OCI-LY3 (cell line): Measurements from ENCODE around the gene CDK5R1.

Experiments
- H2AFZ ChIP-seq: fragments of 200-600, 300-600 bp; shearing (Covaris generic); 2 replicates; pipeline ENCODE4 v1.6.0; 2014; ENCODE audit warnings: antibody characterized with exemption, low read depth, low read length
- H3K27ac ChIP-seq: fragments of 200-600, 300-600 bp; sonication (generic); 2 replicates; pipeline ENCODE4 v1.5.1; 2014; ENCODE audit warnings: mild to moderate bottlenecking, low read length, moderate library complexity, mixed read lengths
- H3K27me3 ChIP-seq: fragments of 200-600, 300-600 bp; sonication (generic); 2 replicates; pipeline ENCODE4 v1.6.1; 2014; ENCODE audit warnings: low read depth, low read length, mixed read lengths
- H3K36me3 ChIP-seq: fragments of 200-600, 300-600 bp; sonication (generic); replicated peaks from 2 replicates; pipeline ENCODE3; 2014; ENCODE audit warnings: low read depth, low read length, mixed read lengths
- H3K4me1 ChIP-seq: fragments of 300-600, 200-600 bp; sonication (generic); 2 replicates; pipeline ENCODE4 v1.6.1; 2014; ENCODE audit warnings: low read length, mixed read lengths
- H3K4me2 ChIP-seq: fragments of 200-600, 300-600 bp; sonication (generic); 2 replicates; pipeline ENCODE4 v1.6.1; 2014; ENCODE audit warnings: low read length, mixed read lengths
- H3K4me3 ChIP-seq: fragments of 300-600, 200-600 bp; sonication (generic); 2 replicates; pipeline ENCODE4 v1.5.1; 2014; ENCODE audit warnings: antibody characterized with exemption, mild to moderate bottlenecking, low read length, moderate library complexity
- H3K79me2 ChIP-seq: fragments of 300-600, 200-600 bp; shearing (Covaris generic); 2 replicates; pipeline ENCODE4 v1.6.1; 2014; ENCODE audit warnings: mild to moderate bottlenecking, low read length, mixed read lengths
- H3K9ac ChIP-seq: fragments of 300-600, 200-600 bp; shearing (Covaris generic); 2 replicates; pipeline ENCODE4 v1.6.0; 2014; ENCODE audit warnings: mild to moderate bottlenecking, low read length, moderate library complexity
- H3K9me3 ChIP-seq: fragments of 200-600, 300-600 bp; shearing (Covaris generic); 2 replicates; pipeline ENCODE4 v1.6.1; 2014; ENCODE audit warnings: low read length, mixed read lengths; ENCODE audit not compliant: insufficient read depth
- H4K20me1 ChIP-seq: fragments of 200-600, 300-600 bp; sonication (generic); 2 replicates; pipeline ENCODE4 v1.6.1; 2016; ENCODE audit warnings: low read length, mixed read lengths; ENCODE audit not compliant: insufficient read depth
- EZH2phosphoT487 ChIP-seq: fragments of 200-600 bp; shearing (Covaris generic); IDR thresholded peaks from 2 replicates; pipeline ENCODE4 v1.6.1; 2018; ENCODE audit warnings: antibody characterized with exemption, mixed run types, low read depth
- TF ChIP-seq, protein P1 (sequence below): fragments of 200-600, 300-600 bp; sonication (generic); IDR thresholded peaks from 2 replicates; pipeline ENCODE4 v1.5.1; 2014; ENCODE audit warnings: antibody characterized with exemption, low read length, low read depth

CDK5R1 gene

DNA sequence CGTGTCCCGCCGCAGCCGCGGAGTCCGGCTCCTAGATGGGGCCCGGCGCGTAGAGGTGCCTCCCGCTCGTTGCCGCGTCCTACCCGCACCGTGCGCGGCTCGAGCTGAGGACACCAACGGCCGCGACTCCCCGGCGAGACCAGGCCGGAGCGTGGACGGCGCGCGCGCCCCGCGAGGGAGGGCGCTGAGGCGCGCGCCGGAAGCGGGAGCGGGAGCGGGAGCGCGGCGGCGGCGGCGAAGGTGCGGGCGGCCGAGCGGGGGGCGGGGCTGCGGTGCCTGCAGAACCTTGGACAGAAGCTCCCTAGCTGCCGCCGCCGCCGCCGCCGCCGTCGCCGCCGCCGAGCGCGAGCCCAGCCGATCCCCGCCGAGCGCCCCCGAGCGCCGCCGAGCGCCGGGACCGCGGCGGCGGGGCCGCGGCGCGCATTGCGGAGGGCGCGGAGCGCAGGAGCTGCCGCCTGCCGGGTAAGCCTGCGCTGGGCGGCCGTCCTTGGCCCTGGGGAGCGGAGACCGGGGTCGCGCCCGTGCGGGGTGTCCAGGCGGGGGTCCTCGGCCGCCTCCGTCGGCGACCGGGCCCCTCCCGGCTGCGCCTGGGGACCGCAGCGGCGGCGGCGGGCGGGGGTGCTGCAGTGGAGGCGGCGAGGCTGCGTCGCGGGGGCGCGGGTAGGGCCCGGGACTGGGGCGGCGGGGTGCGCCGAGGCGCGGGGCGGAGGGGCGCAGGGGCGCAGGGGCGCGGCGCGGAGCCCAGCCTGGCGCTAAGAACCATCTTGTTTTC is at the start of gene CDK5R1:
TSS of gene CDK5R1 (plus strand) at position 293 of the 772 bp plus-strand sequence. CDS start 628 bp downstream, outside the sequence.
- peaks cover 33% of the 10 kb centered on the region for H3K4me1 ChIP-seq
- H3K27me3 ChIP-seq, result no peaks in the 10 kb centered on the region
- no peak within 1 kb of the TSS; the same call in 1 of the 2 replicates for H2AFZ ChIP-seq
- H3K79me2 ChIP-seq, result peaks cover 15% of the 10 kb centered on the region; the same call in 1 of the 2 replicates
- peaks cover 25% of the 10 kb centered on the region for H3K36me3 ChIP-seq
- H3K27ac ChIP-seq, result no peak within 1 kb of the TSS
- no peaks in the 10 kb centered on the region for H3K9me3 ChIP-seq
- peaks cover 23% of the 10 kb centered on the region for H4K20me1 ChIP-seq
- H3K9ac ChIP-seq, result peak within 1 kb of the TSS; percentile 70
- H3K4me2 ChIP-seq, result peak within 1 kb of the TSS; percentile 97
- TF ChIP-seq, protein P1, sequence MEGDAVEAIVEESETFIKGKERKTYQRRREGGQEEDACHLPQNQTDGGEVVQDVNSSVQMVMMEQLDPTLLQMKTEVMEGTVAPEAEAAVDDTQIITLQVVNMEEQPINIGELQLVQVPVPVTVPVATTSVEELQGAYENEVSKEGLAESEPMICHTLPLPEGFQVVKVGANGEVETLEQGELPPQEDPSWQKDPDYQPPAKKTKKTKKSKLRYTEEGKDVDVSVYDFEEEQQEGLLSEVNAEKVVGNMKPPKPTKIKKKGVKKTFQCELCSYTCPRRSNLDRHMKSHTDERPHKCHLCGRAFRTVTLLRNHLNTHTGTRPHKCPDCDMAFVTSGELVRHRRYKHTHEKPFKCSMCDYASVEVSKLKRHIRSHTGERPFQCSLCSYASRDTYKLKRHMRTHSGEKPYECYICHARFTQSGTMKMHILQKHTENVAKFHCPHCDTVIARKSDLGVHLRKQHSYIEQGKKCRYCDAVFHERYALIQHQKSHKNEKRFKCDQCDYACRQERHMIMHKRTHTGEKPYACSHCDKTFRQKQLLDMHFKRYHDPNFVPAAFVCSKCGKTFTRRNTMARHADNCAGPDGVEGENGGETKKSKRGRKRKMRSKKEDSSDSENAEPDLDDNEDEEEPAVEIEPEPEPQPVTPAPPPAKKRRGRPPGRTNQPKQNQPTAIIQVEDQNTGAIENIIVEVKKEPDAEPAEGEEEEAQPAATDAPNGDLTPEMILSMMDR, result no peak
- no peak for TF ChIP-seq EZH2phosphoT487
- H3K4me3 ChIP-seq, result peak within 1 kb of the TSS; percentile 98

DNA sequence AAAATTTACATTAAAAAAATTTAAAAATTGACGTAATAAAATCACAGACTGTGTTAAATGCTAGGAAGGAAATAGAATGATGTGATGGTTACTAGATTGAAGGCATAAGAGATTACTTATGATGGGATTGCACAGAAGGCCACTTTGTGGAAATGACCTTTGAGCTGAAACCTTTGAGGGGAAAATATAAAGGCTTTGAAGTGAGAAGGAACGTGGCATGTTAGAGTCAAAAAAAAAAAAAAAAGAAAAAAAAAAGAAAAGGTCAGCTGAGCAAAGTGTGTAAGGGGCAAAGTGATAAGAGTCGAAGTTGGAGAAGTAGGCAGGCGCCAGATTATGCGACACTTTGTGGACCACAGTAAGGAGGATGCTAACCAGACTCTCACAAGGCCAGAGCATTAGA is 46.1 kb upstream of the CDK5R1 start:
- Histone ChIP-seq H3K9ac (no peak overlapping the region), H3K4me3 (no peak overlapping the region), H4K20me1 (peaks cover 4% of the 10 kb centered on the region; the same call in 1 of the 2 replicates), H3K79me2 (peaks cover 14% of the 10 kb centered on the region), H3K9me3 (no peaks in the 10 kb centered on the region), H3K27ac (no peak overlapping the region), H3K4me1 (peaks cover 3% of the 10 kb centered on the region), H3K36me3 (no peaks in the 10 kb centered on the region), H3K27me3 (peaks cover 14% of the 10 kb centered on the region), H2AFZ (no peak overlapping the region), H3K4me2 (no peak overlapping the region)
- no peak for TF ChIP-seq EZH2phosphoT487
- TF ChIP-seq, protein P1, result no peak

DNA sequence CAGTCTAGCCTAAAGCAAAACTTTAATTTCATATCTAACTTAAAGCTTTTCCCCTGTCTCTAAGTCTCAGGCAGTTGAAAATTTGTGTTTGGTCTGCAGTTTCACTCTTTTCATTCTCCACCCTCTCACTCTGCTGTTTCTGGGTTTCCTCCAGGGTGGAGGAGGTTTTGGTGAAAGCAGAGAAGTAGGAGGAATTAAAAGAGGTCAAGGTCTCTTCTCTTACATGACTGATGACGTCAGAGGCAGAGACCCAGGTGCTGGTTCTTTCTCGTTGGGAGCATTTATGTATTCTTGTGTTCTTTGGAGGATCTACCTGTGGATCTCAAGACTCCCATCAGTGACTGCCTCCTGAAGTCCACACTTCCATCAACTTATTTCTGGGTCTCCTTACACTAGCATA is 44.9 kb upstream of the CDK5R1 start:
- Histone ChIP-seq H3K27me3 (peaks cover 14% of the 10 kb centered on the region), H3K27ac (no peak overlapping the region), H3K9me3 (no peaks in the 10 kb centered on the region), H3K9ac (no peak overlapping the region), H2AFZ (no peak overlapping the region), H3K36me3 (peaks cover 2% of the 10 kb centered on the region), H4K20me1 (peaks cover 12% of the 10 kb centered on the region), H3K4me3 (no peak overlapping the region), H3K4me2 (no peak overlapping the region), H3K79me2 (peaks cover 26% of the 10 kb centered on the region), H3K4me1 (peaks cover 13% of the 10 kb centered on the region)
- no peak for TF ChIP-seq EZH2phosphoT487
- TF ChIP-seq, protein P1, result no peak

DNA sequence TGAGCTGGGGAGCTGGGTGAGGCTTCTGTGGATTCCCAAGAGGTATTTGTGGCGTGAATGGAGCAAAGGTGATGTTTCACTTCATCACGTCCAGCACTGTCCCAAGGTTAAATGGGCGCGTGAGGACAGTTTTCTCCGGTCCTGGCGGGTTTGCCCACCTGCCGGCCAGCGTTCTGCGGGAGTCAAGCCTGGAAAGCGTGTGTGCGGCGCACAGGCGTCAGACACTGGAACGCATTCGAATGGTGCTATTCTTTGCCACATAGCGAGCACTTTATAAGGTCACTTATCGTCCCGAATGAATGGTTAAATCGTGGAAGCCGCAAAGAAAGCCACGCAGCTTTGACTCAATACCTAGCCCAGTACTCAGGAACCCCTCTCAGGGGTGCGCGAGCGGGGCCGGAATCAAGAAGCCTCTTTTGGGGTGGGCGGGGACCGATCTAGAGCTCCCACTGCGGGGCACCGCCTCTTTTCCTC is 42.9 kb upstream of the CDK5R1 start:
- Histone ChIP-seq H4K20me1 (peaks cover 12% of the 10 kb centered on the region), H3K9ac (peak overlapping the region; percentile 41), H3K4me1 (peaks cover 13% of the 10 kb centered on the region), H3K4me3 (peak overlapping the region; percentile 93), H3K27ac (no peak overlapping the region), H3K36me3 (peaks cover 13% of the 10 kb centered on the region), H3K4me2 (peak overlapping the region; percentile 80), H3K27me3 (peaks cover 14% of the 10 kb centered on the region), H3K79me2 (peaks cover 45% of the 10 kb centered on the region), H2AFZ (peak overlapping the region; percentile 83), H3K9me3 (no peaks in the 10 kb centered on the region)
- no peak for TF ChIP-seq EZH2phosphoT487
- TF ChIP-seq, protein P1, result peak; percentile 84
